ENCODE data around the gene FHAD1. TPM values are rescaled to one million over a fixed set of nuclear protein-coding genes. Genes with fewer than 3 reads are reported as not detected.

FHAD1 gene
- total RNA-seq, 1 donor from 2014 or later: 0.32 TPM

DNA sequence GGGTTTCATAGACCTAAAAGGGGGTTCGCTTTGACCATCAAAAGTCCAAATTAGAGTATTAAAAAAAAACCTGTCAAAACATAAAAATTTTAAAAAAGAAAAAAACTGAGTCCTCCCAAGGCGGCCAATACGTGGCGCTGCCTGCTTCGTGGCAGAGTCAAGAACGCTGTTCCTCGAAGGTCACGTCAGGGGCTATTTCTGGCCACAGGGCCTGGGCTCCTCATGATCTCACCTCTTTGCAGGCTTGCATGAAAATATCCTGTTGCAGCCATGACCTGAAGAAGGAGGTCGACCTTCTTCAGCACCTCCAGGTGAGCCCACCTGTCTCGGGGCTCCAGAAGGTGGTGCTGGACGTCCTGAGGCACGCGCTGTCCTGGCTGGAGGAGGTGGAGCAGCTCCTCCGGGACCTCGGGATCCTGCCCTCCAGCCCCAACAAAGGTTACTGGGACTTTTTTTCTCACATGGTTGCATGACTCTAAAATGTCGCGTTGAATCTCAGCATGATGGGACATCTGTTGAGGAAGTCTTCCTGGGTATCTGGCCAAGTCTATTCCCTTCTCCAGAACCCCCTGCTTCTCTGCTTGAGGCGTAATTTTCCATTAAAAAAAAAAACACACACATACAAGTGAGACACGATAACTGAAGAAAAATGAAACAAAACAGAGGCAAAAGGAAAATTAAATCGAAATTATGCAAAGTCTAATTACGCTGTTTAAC is 82.2 kb downstream of the FHAD1 start:
- ATAC-seq: peak; percentile 28

DNA sequence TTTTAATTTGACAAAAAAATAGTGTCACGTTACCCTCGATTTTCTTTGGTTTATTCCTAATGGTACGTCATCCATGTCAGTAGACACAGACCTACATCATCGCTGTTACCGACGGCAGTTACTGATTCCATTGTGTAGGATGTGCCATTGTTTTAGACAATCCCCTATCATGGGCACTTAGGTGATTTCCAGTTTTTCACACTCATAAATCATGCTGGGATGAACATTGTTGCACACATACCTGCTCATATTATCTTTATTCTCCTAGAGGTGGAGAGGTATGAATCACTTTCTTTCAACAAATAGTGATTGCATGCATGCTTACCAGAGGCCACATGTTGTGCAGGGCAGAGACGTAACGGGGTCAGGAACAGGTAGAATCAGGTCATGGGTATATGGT is 83.0 kb downstream of the FHAD1 start:
- ATAC-seq: peak; percentile 78

DNA sequence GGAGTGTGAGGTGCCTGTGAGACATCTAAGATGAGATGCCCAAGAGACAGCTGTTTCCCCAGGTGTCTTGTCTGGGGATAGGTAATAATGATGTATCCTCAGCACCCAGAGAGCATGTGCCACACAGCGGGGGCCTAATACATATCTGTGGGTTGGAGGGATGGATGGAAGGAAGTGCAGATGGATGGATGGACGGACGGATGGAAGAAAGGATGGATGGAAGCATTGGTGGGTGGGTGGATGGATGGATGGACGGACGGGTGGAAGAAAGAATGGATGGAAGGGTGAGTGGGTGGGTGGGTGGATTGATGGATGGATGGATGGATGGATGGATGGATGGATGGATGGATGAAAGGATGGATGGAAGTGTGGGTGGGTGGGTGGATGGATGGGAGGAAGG is 84.2 kb downstream of the FHAD1 start:
- ATAC-seq: no peak

DNA sequence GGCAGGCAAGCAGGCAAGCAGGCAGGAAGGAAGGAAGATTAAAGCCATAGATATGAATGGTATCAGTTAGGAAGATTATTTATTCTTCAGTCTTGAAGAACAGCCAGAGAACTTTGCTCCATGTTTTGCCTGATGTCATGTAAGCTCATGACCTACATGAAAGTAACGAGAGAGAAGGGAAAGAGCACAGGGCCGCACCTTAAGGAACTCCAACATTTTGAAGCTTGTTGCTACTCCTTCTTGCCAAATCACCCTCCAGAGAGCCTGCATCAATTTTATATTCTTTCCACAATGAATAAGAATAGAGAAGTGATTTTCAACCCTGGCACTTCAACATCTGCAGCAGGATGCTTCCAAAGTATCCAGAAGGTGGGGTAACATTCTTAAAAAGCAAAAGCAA is 84.7 kb downstream of the FHAD1 start:
- no peak for ATAC-seq

GRCh38 chr1:15332525-15332924 is 85.5 kb downstream of the FHAD1 start:
- no peak for ATAC-seq

- ATAC-seq: no peak
Observed at GRCh38 chr1:15332952-15333715, 86.1 kb downstream of the FHAD1 start.

DNA sequence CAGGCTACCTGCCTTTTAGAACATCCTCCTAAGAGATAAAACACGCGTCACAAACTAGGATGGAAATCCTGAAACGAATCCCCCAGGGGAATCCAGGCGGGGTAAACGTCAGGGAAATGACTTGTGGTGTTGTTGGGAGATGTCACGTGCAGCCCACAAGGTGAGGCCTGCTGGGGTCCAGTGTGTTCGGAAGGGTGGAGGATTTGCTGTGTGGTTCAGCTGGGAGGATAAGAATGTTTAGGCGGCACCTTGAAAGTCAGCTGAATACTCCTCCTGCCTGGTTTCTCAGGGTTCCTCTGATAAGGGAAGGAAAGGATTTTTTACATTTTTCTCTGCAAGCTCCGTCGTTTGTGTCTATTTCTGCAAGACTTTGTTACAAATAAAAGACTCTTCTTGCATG is 88.0 kb downstream of the FHAD1 start:
- no peak for ATAC-seq

- no peak for ATAC-seq
Observed at GRCh38 chr1:15336866-15337265, 89.8 kb downstream of the FHAD1 start.

GRCh38 chr1:15337656-15338402 is 90.8 kb downstream of the FHAD1 start:
- ATAC-seq: peak; percentile 74

GRCh38 chr1:15339570-15339969 is 92.5 kb downstream of the FHAD1 start:
- ATAC-seq: no peak

DNA sequence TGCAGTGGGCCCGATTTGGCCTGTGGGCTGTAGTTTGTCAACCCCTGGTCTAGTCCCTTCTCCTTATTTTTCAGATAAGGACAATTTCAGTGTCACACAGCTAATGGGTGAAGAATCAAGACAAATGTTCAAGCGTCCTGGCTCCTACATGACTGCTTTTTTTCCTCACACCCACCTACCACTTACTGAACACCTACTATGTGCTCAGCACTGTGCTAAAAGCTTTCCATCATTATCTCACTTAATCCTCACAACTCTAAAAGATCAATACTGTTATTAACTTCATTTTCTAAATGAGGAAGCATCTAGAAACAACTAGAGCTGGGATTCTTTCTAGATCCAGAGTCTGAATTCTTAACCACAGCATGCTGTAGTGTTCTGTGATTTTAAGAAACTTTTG is 94.2 kb downstream of the FHAD1 start:
- no peak for ATAC-seq

- no peak for ATAC-seq
Observed at GRCh38 chr1:15341634-15342407, 94.8 kb downstream of the FHAD1 start.

GRCh38 chr1:15342408-15342967 is 95.5 kb downstream of the FHAD1 start:
- ATAC-seq: no peak

DNA sequence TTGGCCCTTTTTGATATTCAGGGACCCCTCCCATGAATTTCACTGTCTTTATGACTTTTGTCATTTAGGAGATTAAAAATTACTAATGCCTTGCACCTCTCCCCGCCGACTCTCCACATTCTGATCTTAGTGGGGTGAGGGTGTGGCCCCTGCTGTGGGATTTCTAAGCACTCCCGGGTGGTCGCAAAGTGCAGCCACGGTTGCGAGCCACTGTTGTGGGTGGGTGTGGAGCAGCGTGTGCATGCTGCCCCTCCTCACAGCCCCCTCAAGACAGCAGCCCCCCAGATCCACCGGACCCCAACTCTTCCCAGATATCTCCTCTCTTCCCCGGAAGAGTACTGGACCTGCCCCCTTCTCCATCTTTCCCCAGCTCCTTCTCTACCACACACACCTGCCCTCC is 96.1 kb downstream of the FHAD1 start:
- ATAC-seq: no peak

GRCh38 chr1:15343729-15344128 is 96.7 kb downstream of the FHAD1 start:
- ATAC-seq: no peak

DNA sequence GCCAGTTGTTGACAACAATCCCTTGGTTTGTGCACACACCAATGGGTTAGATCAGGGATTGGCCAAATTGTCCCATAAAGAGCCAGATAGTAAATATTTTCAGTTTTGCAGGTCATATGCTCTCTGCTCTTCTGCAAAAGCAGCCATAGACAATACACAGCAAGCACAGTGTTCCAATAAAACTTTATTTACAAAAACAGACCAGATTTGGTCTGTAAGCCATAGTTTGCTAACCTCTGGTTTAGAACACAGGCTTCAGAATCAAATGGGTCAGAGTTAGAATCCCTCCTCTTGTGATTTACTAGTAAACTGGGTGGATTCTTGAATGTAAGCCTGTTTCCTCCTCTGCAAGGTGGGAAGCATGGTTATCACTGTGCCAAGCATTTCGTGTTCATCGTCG is 97.4 kb downstream of the FHAD1 start:
- no peak for ATAC-seq

DNA sequence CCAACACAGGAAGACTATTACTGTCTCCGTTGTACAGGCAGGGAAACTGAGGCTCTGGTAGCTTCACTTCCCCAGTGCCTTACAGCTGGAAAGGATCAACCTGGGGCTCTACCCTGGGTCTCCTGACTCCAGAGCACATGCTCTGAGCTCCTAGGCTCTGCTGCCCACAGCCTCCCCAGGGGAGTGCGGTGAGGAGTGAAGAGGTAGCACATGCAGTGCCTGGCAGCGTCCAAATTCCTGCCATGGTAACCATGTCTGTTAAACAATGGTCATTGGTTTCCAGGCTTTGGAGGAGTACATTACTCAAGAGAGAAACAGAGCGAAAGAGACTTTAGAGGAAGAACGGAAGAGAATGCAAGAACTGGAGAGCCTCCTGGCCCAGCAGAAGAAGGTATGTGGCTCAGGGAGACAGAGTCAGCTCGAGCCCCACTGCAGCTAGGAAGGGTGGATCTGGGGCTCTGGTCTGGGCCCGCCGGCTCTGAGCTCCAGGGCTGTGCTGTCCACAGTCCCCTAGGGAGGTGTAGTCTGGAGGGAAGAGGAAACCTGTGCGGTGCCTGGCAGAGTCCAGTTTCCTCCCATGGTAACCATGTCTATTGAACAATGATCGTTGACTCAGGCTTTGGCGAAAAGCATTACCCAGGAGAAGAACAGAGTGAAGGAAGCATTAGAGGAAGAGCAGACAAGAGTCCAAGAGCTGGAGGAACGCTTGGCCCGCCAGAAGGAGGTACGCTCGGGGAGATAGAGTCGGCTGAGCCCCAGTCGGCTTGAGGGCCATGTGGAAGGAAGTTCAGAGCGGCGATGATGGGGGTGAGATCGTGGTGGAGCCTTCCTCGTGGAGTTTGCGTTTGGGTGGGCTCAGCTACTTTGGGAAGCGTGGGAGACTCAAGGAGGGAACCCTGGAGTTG is 98.0 kb downstream of the FHAD1 start:
- no peak for ATAC-seq

DNA sequence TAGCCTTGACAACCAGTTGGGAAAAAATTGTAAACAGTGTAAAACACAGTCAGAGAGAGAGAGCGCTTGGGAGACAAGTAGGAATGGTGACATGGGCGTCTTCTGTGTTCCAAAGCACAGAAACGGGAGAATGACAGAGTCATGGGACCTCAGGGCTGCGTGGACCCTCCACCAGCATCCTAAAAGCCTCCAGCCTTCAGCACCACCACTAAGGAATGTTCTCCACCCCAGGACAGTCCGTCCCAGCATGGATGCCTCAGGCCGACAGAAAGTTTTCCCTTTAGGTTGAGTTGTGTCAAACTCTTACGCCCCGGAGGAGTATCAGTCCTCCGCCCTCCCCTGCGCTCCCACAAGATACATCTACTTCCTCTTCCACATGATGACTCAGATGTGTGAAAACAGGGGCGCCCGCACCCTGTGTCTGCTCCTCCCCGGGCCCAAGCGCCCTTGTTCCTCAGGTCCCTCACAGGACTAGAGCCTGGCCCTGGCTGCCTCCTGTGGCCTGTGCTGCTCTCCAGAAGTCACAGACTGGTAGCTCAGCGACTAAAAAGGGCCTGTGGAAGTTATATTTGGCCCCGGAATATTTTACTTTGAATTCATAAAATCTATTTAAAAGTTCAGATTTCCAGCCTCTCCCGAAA is 98.8 kb downstream of the FHAD1 start:
- peak; percentile 88 for ATAC-seq

- ATAC-seq: no peak
Observed at GRCh38 chr1:15346346-15347030, 99.5 kb downstream of the FHAD1 start.

DNA sequence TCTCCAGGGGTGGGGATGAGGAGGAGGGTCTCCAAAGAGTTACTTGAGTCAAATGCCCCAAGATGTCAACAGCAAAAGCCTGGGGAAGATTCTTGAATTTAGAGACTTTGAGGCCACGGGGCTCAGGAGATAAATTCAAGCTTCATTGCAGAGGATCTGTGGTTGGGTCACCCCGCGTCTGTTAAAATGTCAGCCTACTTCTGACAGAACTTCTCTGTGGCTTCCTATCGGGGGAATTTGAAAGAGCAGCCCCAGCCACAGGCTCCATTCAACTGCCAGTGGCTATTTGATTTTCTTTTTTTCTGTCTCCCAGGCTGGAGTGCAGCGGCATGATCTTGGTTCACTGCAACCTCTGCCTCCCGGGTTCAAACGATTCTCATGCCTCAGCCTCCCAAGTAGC is 100.2 kb downstream of the FHAD1 start:
- no peak for ATAC-seq

Data from esophagus mucosa (tissue), 1 donor.